ENCODE measurements around the gene UBL4A.
A peak's percentile ranks its signal among the peaks of the same experiment; 100 is the strongest.

UBL4A gene

GRCh38 chrX:154459832-154460231 is 26.6 kb downstream of the UBL4A start:
- no peak for DNase-seq

GRCh38 chrX:154458954-154459778 is 27.2 kb downstream of the UBL4A start:
- DNase-seq, result no peak

- DNase-seq, result peak in 1 of 2 experiments; percentile 6
Measured at GRCh38 chrX:154458116-154458953, 28.1 kb downstream of the UBL4A start, which contains the start of gene PLXNA3. TSS of gene PLXNA3 (plus strand) at chrX:154458281. CDS start at chrX:154460184, 1,903 bp downstream.

GRCh38 chrX:154457491-154458115 is 28.8 kb downstream of the UBL4A start:
- DNase-seq, result no peak

GRCh38 chrX:154452823-154453222 is 33.6 kb downstream of the UBL4A start:
- no peak for DNase-seq

DNA sequence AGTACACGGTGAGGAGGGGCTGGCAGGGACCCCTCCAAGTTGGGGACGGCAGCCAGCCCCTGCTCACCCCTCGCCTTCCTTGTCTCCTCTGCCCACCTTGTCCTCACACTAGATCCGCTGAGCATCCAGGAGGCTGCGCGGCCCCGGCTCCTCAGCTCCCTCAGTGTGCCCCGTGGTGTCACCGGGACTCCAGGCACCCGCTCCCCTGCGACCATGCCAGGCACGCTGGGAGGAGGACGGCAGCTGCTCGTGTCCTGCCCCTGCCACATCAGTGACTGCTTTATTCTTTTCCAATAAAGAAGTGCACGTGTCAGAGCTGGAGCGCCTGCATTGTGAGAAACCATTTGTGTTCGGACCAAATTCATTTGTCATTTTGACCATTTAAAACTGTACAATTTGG is 36.1 kb downstream of the UBL4A start:
- no peak for DNase-seq

GRCh38 chrX:154449618-154450017 is 36.8 kb downstream of the UBL4A start:
- DNase-seq, result no peak

DNA sequence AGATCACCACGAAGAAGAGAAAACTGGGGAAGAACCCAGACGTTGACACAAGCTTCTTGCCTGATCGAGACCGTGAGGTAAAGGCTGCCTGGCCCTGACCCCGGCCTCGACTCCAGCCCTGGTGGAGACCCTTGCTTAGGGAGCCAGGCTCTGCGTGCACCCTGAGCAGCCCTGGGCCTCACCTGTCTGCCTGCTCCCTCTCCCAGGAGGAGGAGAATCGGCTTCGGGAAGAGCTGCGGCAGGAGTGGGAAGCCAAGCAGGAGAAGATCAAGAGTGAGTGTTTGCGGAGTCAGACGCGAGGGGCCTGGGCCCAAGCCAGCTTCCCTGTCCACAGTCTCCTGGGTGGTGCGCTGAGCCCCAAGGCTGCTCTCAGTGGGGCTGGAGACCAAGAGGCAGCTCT is 37.9 kb downstream of the UBL4A start:
- no peak for DNase-seq

GRCh38 chrX:154446430-154446829 is 40.0 kb downstream of the UBL4A start:
- DNase-seq, result no peak

DNA sequence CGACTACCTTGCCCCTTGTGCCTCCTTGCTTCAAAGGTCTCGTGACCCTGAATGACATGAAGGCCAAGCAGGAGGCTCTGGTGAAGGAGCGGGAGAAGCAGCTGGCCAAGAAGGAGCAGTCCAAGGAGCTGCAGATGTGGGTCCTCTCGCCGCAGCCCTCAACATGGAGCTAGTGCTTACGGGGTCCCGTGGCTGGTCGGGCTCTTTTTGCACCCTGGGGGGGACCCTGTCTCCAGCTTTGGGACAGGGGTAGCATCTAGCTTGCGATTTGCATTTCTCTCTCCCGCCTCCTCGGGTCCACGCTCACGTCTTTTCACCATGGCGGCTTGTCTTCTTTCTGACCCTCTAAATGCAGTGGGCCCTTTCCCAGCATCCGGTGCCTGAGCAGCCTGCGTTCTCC is 40.6 kb downstream of the UBL4A start:
- DNase-seq, result no peak

GRCh38 chrX:154444755-154445246 is 41.6 kb downstream of the UBL4A start:
- DNase-seq, result no peak

DNA sequence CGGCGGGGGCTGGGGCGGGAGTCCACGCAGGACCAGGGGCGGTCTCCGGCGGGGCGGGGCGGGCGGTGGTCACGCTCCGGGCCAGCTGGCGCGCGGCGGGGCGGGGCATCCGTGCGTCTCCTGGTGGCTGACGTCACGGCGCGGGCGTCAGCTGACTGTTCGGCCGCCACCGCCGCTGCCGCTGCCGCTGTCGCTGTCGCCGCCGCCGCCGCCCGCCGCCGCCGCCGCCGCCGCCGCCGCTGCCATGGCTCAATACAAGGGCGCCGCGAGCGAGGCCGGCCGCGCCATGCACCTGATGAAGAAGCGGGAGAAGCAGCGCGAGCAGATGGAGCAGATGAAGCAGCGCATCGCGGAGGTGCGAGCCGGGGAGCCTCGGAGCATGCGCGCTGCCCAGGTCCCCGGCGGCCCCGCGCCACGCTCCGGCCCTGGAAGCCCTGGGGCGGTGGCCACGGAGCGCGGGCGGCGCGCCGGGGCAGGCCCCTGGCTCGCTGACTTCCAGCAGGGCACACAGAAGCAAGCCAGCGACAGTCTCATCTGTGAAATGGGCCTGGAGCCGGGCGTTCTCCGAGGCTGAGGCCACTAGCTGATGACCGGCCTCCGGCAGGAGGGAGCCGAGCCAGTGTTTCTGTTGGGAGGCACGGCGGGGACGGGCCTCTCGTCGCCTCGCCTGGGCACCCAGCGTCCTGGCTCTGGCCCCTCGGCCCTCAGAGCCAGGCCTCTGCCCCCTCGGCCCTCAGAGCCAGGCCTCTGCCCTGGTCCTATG is 42.2 kb downstream of the UBL4A start, which contains the start of gene FAM50A:
FAM50A (plus strand) TSS at position 150 of the 763 bp plus-strand sequence; CDS start at position 245, 95 bp downstream.
- DNase-seq, result peak; percentile 9 to 39

GRCh38 chrX:154443479-154443910 is 42.9 kb downstream of the UBL4A start:
- DNase-seq, result no peak

DNA sequence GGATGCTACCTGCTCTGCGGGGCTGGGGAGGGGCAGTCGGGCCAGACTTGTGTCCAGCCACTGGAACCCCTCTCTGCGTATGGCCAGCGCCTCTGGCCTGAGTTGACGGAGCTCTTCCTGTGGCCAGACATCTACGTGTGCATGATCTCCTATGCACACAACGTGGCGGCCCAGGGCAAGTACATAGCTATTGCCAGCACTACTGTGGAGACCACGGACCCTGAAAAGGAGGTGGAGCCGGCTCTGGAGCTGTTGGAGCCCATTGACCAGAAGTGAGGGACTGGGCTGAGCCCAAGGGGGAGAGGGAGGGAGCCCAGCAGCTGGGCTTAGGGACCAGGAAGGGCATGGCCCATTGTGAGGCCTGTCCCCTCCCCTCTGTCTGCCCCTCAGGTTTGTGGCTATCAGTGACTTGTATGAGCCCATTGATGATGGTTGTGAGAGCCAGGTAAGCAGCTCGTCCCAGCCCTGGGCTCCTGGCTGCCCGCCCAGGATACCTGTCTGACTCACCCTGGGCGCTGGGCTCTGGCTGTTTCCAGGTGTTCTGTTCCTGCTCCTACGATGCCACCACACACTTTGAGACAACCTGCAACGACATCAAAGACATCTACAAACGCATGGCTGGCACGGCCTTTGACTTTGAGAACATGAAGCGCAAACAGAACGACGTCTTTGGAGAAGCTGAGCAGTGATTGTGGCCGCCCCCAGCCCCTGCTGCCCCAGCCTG is 44.3 kb downstream of the UBL4A start:
- DNase-seq, result no peak

DNA sequence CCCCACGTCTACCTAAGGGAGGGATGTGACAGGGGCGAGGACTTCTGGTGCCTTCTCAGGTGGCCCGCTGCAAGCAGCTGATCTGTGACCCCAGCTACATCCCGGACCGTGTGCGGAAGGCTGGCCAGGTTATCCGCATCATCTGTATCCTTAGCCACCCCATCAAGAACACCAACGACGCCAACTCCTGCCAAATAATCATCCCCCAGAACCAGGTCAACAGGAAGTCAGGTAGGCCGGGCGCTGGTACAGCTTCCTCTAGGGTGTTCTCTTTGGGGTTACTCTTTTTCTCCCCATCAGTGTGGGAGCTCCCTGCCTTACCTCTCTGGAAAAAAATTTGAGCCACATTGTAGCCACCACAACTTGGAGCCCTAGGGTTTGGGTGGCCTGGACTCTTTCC is 44.9 kb downstream of the UBL4A start:
- DNase-seq, result no peak

GRCh38 chrX:154440623-154441357 is 45.6 kb downstream of the UBL4A start:
- DNase-seq, result no peak

DNA sequence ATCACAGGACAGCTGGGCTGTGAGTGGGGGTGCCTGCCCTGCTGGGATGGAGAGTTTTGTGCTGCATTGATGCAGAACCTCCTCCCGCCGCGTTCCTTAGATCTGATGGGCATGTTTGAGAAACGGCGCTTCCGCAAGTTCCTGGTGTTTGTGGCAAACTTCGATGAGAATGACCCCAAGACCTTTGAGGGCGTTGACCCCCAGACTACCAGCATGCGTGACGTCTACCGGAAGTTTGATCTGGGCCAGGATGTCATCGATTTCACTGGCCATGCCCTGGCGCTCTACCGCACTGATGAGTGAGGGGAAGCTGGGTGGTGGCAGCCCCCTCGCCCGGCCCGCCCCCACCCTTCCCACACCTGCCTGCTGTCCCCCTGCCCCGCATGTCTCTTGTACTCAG is 46.6 kb downstream of the UBL4A start:
- DNase-seq, result no peak

GRCh38 chrX:154437971-154438893 is 48.2 kb downstream of the UBL4A start:
- DNase-seq, result no peak

- no peak for DNase-seq
Measured at GRCh38 chrX:154436983-154437752, 49.2 kb downstream of the UBL4A start, which contains the start of gene GDI1. TSS of gene GDI1 (plus strand) at chrX:154437154. CDS start at chrX:154437255, 101 bp downstream.
